MM.1S (cell line): Measurements from ENCODE around the gene FYB1.

ENCODE experiments used
- DNase-seq: peaks from one replicate; pipeline ENCODE4 v3.0.0-alpha.2; 2015
- H2AFZ ChIP-seq: fragments of 300-600 bp; sonication (generic); 2 replicates; pipeline ENCODE4 v1.6.0; 2016; ENCODE audit warnings: antibody characterized with exemption, low read length
- H3F3A ChIP-seq: fragments of 300-600 bp; sonication (generic); 2 replicates; pipeline ENCODE4 v1.6.1; 2016; ENCODE audit warnings: mild to moderate bottlenecking, antibody characterized with exemption, low read length, moderate library complexity, mixed read lengths; ENCODE audit not compliant: insufficient read depth
- H3K27ac ChIP-seq: fragments of 300-600 bp; sonication (generic); 2 replicates; pipeline ENCODE4 v1.5.1; 2016; ENCODE audit warnings: mild to moderate bottlenecking, low read length
- H3K27me3 ChIP-seq: fragments of 300-600 bp; sonication (generic); replicated peaks from 2 replicates; pipeline ENCODE4 v1.6.0; 2016; ENCODE audit warnings: low read length; ENCODE audit not compliant: insufficient read depth
- H3K36me3 ChIP-seq: fragments of 300-600 bp; sonication (generic); replicated peaks from 2 replicates; pipeline ENCODE4 v1.6.1; 2016; ENCODE audit warnings: mild to moderate bottlenecking, low read length, mixed read lengths; ENCODE audit not compliant: insufficient read depth
- H3K4me1 ChIP-seq: fragments of 300-600 bp; sonication (generic); 2 replicates; pipeline ENCODE4 v1.6.1; 2016; ENCODE audit warnings: low read length, mixed read lengths
- H3K4me2 ChIP-seq: fragments of 300-600 bp; sonication (generic); 2 replicates; pipeline ENCODE4 v1.6.0; 2016; ENCODE audit warnings: low read depth, low read length
- H3K4me3 ChIP-seq: fragments of 300-600 bp; sonication (generic); 2 replicates; pipeline ENCODE4 v1.5.1; 2016; ENCODE audit warnings: low read length, mixed read lengths
- H3K79me2 ChIP-seq: fragments of 300-600 bp; sonication (generic); 2 replicates; pipeline ENCODE4 v1.6.1; 2016; ENCODE audit warnings: mixed run types, low read length, mixed read lengths
- H3K9ac ChIP-seq: fragments of 300-600 bp; sonication (generic); 2 replicates; pipeline ENCODE4 v1.6.1; 2016; ENCODE audit warnings: low read length, mixed read lengths
- H3K9me2 ChIP-seq: fragments of 300-600 bp; sonication (generic); replicated peaks from 2 replicates; pipeline ENCODE4 v1.6.1; 2016; ENCODE audit warnings: mild to moderate bottlenecking, low read length, mixed read lengths; ENCODE audit not compliant: insufficient read depth
- H3K9me3 ChIP-seq: fragments of 300-600 bp; sonication (generic); replicated peaks from 2 replicates; pipeline ENCODE4 v1.6.1; 2016; ENCODE audit warnings: mild to moderate bottlenecking, low read length, mixed read lengths; ENCODE audit not compliant: insufficient read depth
- H4K20me1 ChIP-seq: fragments of 300-600 bp; sonication (generic); 2 replicates; pipeline ENCODE4 v1.6.1; 2016; ENCODE audit warnings: mild to moderate bottlenecking, low read length, moderate library complexity, mixed read lengths; ENCODE audit not compliant: insufficient read depth
- EZH2 ChIP-seq: fragments of 300-600 bp; sonication (generic); optimal IDR thresholded peaks from 2 replicates; pipeline ENCODE3; 2017; ENCODE audit warnings: low read depth, mild to moderate bottlenecking, antibody characterized with exemption, low read length, mixed read lengths
- EZH2phosphoT487 ChIP-seq: fragments of 300-600 bp; sonication (generic); IDR thresholded peaks from 2 replicates; pipeline ENCODE4 v1.6.1; 2018; ENCODE audit warnings: antibody characterized with exemption, low read length
- TF ChIP-seq, protein P1 (sequence below): fragments of 300-600 bp; sonication (generic); IDR thresholded peaks from 2 replicates; pipeline ENCODE4 v1.5.1; 2016; ENCODE audit warnings: antibody characterized with exemption, low read length, mixed read lengths

The FYB1 gene

DNA sequence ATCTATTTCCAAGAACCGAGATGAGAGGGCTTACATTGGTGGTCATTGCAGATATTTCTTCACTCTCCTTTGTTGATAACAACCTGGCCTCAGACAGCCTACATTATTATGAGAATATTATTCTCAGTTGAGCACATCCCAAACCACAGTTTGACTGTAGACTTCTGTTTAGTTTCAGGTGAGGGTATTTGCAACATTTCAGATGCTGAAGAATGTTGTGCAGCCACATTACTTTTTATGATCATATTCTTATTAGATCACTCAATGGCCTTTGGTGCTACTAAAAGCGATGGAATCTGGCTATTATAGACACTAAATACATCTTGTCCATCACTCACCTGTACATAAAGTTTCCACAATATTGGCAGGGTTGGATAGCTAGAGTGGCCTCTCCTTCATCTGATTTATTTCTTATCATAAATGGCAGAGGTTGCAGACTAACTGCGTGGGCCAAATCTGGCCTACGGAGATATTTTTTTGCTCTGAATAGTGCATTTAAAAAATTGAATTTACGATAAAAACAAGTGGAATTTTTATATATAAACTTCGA, 119.0 kb downstream of the FYB1 start:
- H3K27ac ChIP-seq = no peak overlapping the region
- no peaks in the 10 kb centered on the region for H3F3A ChIP-seq
- DNase-seq = no peak
- no peaks in the 10 kb centered on the region for H3K9me2 ChIP-seq
- H3K4me1 ChIP-seq = no peaks in the 10 kb centered on the region
- H3K36me3 ChIP-seq = no peaks in the 10 kb centered on the region
- H3K9me3 ChIP-seq = no peaks in the 10 kb centered on the region
- TF ChIP-seq, protein P1, sequence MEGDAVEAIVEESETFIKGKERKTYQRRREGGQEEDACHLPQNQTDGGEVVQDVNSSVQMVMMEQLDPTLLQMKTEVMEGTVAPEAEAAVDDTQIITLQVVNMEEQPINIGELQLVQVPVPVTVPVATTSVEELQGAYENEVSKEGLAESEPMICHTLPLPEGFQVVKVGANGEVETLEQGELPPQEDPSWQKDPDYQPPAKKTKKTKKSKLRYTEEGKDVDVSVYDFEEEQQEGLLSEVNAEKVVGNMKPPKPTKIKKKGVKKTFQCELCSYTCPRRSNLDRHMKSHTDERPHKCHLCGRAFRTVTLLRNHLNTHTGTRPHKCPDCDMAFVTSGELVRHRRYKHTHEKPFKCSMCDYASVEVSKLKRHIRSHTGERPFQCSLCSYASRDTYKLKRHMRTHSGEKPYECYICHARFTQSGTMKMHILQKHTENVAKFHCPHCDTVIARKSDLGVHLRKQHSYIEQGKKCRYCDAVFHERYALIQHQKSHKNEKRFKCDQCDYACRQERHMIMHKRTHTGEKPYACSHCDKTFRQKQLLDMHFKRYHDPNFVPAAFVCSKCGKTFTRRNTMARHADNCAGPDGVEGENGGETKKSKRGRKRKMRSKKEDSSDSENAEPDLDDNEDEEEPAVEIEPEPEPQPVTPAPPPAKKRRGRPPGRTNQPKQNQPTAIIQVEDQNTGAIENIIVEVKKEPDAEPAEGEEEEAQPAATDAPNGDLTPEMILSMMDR = no peak
- no peaks in the 10 kb centered on the region for H3K79me2 ChIP-seq
- no peak overlapping the region for H3K4me3 ChIP-seq
- no peak overlapping the region for H3K9ac ChIP-seq
- no peak overlapping the region for H2AFZ ChIP-seq
- H3K27me3 ChIP-seq = no peaks in the 10 kb centered on the region
- no peaks in the 10 kb centered on the region for H4K20me1 ChIP-seq
- H3K4me2 ChIP-seq = no peak overlapping the region

DNA sequence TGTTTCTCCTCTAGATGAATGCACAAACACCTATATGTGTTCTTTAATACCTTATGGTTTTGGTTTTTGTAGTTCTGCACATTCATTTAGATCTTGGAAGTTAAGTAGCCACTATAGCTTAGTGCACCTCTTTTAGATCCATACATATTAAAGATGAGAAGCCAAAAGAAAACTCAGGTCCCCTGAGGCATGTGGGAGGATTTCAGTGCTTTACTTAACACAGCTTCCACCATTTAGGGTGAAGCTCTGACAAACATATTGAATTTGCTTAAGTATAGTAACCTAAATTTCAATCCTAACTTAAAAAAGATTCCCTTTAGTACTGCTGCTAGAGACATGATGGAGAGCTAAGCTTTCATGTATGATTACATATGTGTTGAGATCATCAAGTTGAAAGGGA, 119.5 kb downstream of the FYB1 start:
- Histone ChIP-seq H4K20me1 (no peaks in the 10 kb centered on the region), H3K4me1 (no peaks in the 10 kb centered on the region), H3K4me2 (no peak overlapping the region), H3K9me3 (no peaks in the 10 kb centered on the region), H2AFZ (no peak overlapping the region), H3K36me3 (no peaks in the 10 kb centered on the region), H3K27ac (no peak overlapping the region), H3K27me3 (no peaks in the 10 kb centered on the region), H3K4me3 (no peak overlapping the region), H3K79me2 (no peaks in the 10 kb centered on the region), H3F3A (no peaks in the 10 kb centered on the region), H3K9me2 (no peaks in the 10 kb centered on the region), H3K9ac (no peak overlapping the region)
- DNase-seq = no peak
- TF ChIP-seq EZH2phosphoT487 = no peak
- TF ChIP-seq, protein P1 = no peak
- no peak for TF ChIP-seq EZH2

DNA sequence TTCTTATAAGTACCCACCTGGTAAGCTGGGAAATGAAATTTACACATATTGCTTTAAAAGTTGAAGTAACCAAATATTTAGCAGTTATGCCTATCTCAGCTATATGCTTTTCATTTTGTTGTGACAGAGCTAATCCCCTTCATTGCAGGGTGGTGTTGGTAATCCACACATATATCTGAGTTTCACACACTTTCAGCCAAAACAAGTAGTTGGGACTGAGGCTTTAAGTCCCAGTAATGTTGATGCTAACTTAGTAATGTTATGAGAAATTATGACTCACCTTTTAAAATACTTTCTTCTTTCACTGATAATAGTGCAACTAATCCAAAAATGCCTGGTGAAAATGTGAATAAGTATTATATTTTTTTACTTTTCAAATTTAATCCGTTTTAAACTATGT, 126.0 kb downstream of the FYB1 start:
- H3K9me3 ChIP-seq = no peaks in the 10 kb centered on the region
- no peak overlapping the region for H3K4me3 ChIP-seq
- no peaks in the 10 kb centered on the region for H3K4me1 ChIP-seq
- no peaks in the 10 kb centered on the region for H3K79me2 ChIP-seq
- H3K9ac ChIP-seq = no peak overlapping the region
- no peak overlapping the region for H3K4me2 ChIP-seq
- TF ChIP-seq EZH2phosphoT487 (no peak), EZH2 (no peak)
- TF ChIP-seq, protein P1 = no peak
- no peak overlapping the region for H2AFZ ChIP-seq
- no peaks in the 10 kb centered on the region for H3K27me3 ChIP-seq
- no peaks in the 10 kb centered on the region for H3K36me3 ChIP-seq
- H3K27ac ChIP-seq = no peak overlapping the region
- H4K20me1 ChIP-seq = no peaks in the 10 kb centered on the region
- no peaks in the 10 kb centered on the region for H3K9me2 ChIP-seq
- H3F3A ChIP-seq = no peaks in the 10 kb centered on the region
- no peak for DNase-seq
